Endothelial cell of umbilical vein (primary cell): Measurements from ENCODE around the gene SYNGR3. TPM values are rescaled to one million over a fixed set of nuclear protein-coding genes. Genes with fewer than 3 reads are reported as not detected.

Source experiments
- BruUV-seq: library from RNA; stranded (reverse); fragments of 400-500 nt; replicated peaks from 2 replicates; lab custom pipeline; 2021; lab: Mats Ljungman, UMichigan
- CTCF ChIA-PET: fragments of 300-600, 350-600 bp; sonication (Branson Sonifier 250); formaldehyde crosslinking; loops from one replicate; lab custom pipeline; 2021; ENCODE audit warnings: antibody characterized with exemption, inconsistent platforms; lab: Charles Lee
- POLR2A ChIA-PET: fragments of 300-600, 350-600 bp; sonication (Branson Sonifier 250); formaldehyde crosslinking; loops from one replicate; lab custom pipeline; 2021; ENCODE audit warnings: antibody characterized with exemption, inconsistent platforms; lab: Charles Lee
- DNase-seq: peaks from one replicate; pipeline ENCODE4 v3.0.0-alpha.2; 2011; ENCODE audit warnings: low read depth, low spot score
- FAIRE-seq: peaks from 2 replicates; lab custom pipeline; 2011; peaks lifted over from hg19 to GRCh38; lab: Jason Lieb, UNC
- H2AFZ ChIP-seq: 2 replicates; pipeline ENCODE4 v1.6.0; 2012; ENCODE audit warnings: low read depth, low read length, control low read depth, inconsistent platforms
- H3K27ac ChIP-seq: 2 replicates; pipeline ENCODE4 v1.5.1; 2011; ENCODE audit warnings: low read depth, mild to moderate bottlenecking, control low read depth, low read length, moderate library complexity; ENCODE audit not compliant: insufficient read depth
- H3K27me3 ChIP-seq, 2 experiments: 2 replicates each; pipeline versions ENCODE4 v1.6.0 to v1.6.1; 2011; ENCODE audit warnings: low read length in 2 of 2, mixed read lengths in 1 of 2; ENCODE audit not compliant: control insufficient read depth in 2 of 2, insufficient read depth in 2 of 2
- H3K36me3 ChIP-seq, 2 experiments: 2 replicates in 1 of 2; 3 replicates in 1 of 2; pipeline ENCODE4 v1.5.1; 2011; ENCODE audit warnings: low read length in 2 of 2, mild to moderate bottlenecking in 1 of 2, moderate library complexity in 1 of 2; ENCODE audit not compliant: control insufficient read depth in 2 of 2, insufficient read depth in 2 of 2; ENCODE audit errors: extremely low read depth in 1 of 2
- H3K4me1 ChIP-seq: 3 replicates; pipeline ENCODE4 v1.5.1; 2011; ENCODE audit warnings: mild to moderate bottlenecking, low read length; ENCODE audit not compliant: control insufficient read depth, insufficient read depth; ENCODE audit errors: extremely low read depth
- H3K4me2 ChIP-seq: 2 replicates; pipeline ENCODE4 v1.6.1; 2011; ENCODE audit warnings: low read length, control low read depth, mixed read lengths; ENCODE audit not compliant: insufficient read depth
- H3K4me3 ChIP-seq, 3 experiments: fragments of 200-600 bp in 1 of 3; sonication (generic), shearing (Covaris generic) in 1 of 3; replicated peaks in 1 of 3; 2 replicates each; pipeline ENCODE4 v1.5.1; 2011 to 2016; ENCODE audit warnings: control low read depth in 3 of 3, low read length in 3 of 3, mild to moderate bottlenecking in 2 of 3, inconsistent platforms in 1 of 3, low read depth in 1 of 3, moderate library complexity in 1 of 3; ENCODE audit not compliant: insufficient read depth in 1 of 3
- H3K79me2 ChIP-seq: 2 replicates; pipeline ENCODE4 v1.6.0; 2012; ENCODE audit warnings: low read length, inconsistent platforms; ENCODE audit not compliant: control insufficient read depth, insufficient read depth
- H3K9ac ChIP-seq: replicated peaks from 2 replicates; pipeline ENCODE3; 2011; ENCODE audit warnings: low read length, control low read depth; ENCODE audit not compliant: insufficient read depth; ENCODE audit errors: extremely low read depth
- H3K9me1 ChIP-seq: replicated peaks from 3 replicates; pipeline ENCODE4 v1.6.0; 2011; ENCODE audit warnings: mild to moderate bottlenecking, low read length; ENCODE audit not compliant: control insufficient read depth, insufficient read depth; ENCODE audit errors: extremely low read depth
- H3K9me3 ChIP-seq: replicated peaks from 2 replicates; pipeline ENCODE4 v1.5.1; 2012; ENCODE audit warnings: low read length, inconsistent platforms; ENCODE audit not compliant: control insufficient read depth, insufficient read depth
- H4K20me1 ChIP-seq: replicated peaks from 2 replicates; pipeline ENCODE3; 2011; ENCODE audit warnings: mild to moderate bottlenecking, low read length; ENCODE audit not compliant: control insufficient read depth, insufficient read depth; ENCODE audit errors: extremely low read depth
- EZH2 ChIP-seq: IDR thresholded peaks from 2 replicates; pipeline ENCODE4 v1.6.1; 2012; ENCODE audit warnings: borderline replicate concordance, low read depth, mild to moderate bottlenecking, moderate library complexity, low read length, inconsistent platforms; ENCODE audit not compliant: severe bottlenecking
- FOS ChIP-seq: IDR thresholded peaks from 2 replicates; pipeline ENCODE4 v1.6.1; 2011; ENCODE audit warnings: mild to moderate bottlenecking, low read length, moderate library complexity, borderline replicate concordance; ENCODE audit not compliant: insufficient read depth
- GATA2 ChIP-seq: IDR thresholded peaks from 2 replicates; pipeline ENCODE4 v1.7.0; 2011; ENCODE audit warnings: low read depth, mild to moderate bottlenecking, moderate library complexity, mixed read lengths, low read length; ENCODE audit not compliant: insufficient read length, insufficient read depth
- JUN ChIP-seq: IDR thresholded peaks from 2 replicates; pipeline ENCODE4 v1.6.1; 2011; ENCODE audit warnings: borderline replicate concordance, low read depth; ENCODE audit not compliant: insufficient read length, insufficient read depth
- MYC ChIP-seq: IDR thresholded peaks from one replicate; pipeline ENCODE4 v1.6.1; 2011; ENCODE audit warnings: mild to moderate bottlenecking, low read depth, low read length
- POLR2A ChIP-seq: IDR thresholded peaks from 2 replicates; pipeline ENCODE4 v1.6.1; 2012; ENCODE audit warnings: low read depth, mild to moderate bottlenecking, control low read depth, low read length
- POLR2AphosphoS5 ChIP-seq: IDR thresholded peaks from 2 replicates; pipeline ENCODE4 v1.6.1; 2012; ENCODE audit warnings: low read depth, mild to moderate bottlenecking, control low read depth, low read length, moderate library complexity; ENCODE audit not compliant: insufficient read depth
- dilution Hi-C: fragments of 300-500 bp; cut with MboI; formaldehyde crosslinking; loops from one replicate; pipeline ENCODE4 v1.15.0; 2019; ENCODE audit warnings: low sequenced_read_pairs; ENCODE audit not compliant: extremely low pct_ligation_motif_present
- intact Hi-C: fragments of 100-400 bp; cut with micrococcal nuclease; formaldehyde crosslinking; loops from one replicate; pipeline ENCODE4 v1.10.0; 2022
- polyA plus RNA-seq, 4 experiments: library from polyadenylated mRNA; depleted of rRNA in 3 of 4; stranded (reverse) in 3 of 4; unstranded in 1 of 4; fragments of >200 nt; gene quantifications; 2 replicates each; pipeline versions ENCODE4 v1.2.1 to v1.2.3, GENCODE V29; 2011 to 2012; ENCODE audit warnings: missing spikeins in 1 of 4
- total RNA-seq: library from RNA; stranded (reverse); gene quantifications from 2 replicates; pipeline ENCODE4 v1.2.3, GENCODE V29; 2021
- TF ChIP-seq, protein P1 (sequence below): IDR thresholded peaks from 2 replicates; pipeline ENCODE4 v1.6.1; 2011; ENCODE audit not compliant: insufficient read depth, insufficient read length
- TF ChIP-seq, protein P2 (sequence below), 2 donors: IDR thresholded peaks; 1 replicate in 1 of 2; 2 replicates in 1 of 2; pipeline ENCODE4 v1.5.1; 2011; ENCODE audit warnings: low read length in 2 of 2, mild to moderate bottlenecking in 2 of 2, moderate library complexity in 2 of 2, control low read depth in 1 of 2, inconsistent platforms in 1 of 2, low read depth in 1 of 2; ENCODE audit not compliant: insufficient read depth in 1 of 2; ENCODE audit errors: extremely low read depth in 1 of 2

The SYNGR3 gene
- total and polyA plus RNA-seq, 2 donors (not counting 3 experiments of a cell fraction or from before 2014, with no cell fraction given): 0.95 to 1.4 TPM

DNA sequence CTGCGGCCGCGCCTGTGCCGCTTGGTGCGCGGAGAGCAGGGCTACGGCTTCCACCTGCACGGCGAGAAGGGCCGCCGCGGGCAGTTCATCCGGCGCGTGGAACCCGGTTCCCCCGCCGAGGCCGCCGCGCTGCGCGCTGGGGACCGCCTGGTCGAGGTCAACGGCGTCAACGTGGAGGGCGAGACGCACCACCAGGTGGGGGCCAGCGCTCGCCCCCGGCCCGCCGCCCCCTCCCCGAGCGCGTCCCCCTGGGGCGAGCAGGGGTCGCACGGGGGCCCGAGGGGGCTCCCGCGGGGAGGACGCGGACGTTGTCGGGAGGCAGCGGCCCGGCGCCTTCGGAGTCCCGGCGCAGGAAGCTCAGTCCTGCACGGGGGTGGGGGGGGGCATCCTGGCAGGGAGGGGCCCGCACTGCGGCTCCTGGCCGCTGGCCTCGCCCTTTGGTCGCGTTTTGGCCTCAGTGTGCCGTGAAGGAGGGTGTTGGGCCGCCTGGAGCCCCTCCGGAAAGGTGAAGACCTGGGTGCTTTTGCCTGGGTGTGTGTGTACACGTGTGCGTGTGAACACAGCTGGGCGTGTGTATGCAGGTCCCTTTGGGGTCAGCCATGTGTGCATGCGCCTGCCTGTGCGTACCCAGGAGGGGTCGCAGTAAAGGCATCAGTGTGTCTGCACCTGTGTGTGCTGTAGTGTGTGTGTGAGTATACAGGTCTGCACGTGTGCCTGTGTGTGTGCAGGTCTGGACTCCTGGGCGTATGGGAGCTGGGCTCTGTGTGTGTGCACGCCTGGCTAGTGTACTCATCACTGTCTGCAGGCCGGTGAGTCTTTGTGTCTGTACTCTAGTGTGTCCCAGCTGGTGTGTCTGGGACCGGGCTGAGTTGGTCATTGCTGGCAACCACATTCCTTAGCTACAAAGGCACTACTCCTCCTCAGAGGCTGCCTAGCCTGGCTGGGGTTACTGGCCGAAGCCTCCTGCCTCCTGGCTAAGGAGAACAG lies 37.5 kb downstream of the SYNGR3 start:
- FAIRE-seq (peak; percentile 68), DNase-seq (peak; percentile 57)
- TF ChIP-seq POLR2A (no peak), JUN (no peak), FOS (no peak), EZH2 (no peak), GATA2 (no peak), MYC (no peak), POLR2AphosphoS5 (no peak)
- TF ChIP-seq, protein P1, sequence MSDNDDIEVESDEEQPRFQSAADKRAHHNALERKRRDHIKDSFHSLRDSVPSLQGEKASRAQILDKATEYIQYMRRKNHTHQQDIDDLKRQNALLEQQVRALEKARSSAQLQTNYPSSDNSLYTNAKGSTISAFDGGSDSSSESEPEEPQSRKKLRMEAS: no peak
- TF ChIP-seq, protein P2, sequence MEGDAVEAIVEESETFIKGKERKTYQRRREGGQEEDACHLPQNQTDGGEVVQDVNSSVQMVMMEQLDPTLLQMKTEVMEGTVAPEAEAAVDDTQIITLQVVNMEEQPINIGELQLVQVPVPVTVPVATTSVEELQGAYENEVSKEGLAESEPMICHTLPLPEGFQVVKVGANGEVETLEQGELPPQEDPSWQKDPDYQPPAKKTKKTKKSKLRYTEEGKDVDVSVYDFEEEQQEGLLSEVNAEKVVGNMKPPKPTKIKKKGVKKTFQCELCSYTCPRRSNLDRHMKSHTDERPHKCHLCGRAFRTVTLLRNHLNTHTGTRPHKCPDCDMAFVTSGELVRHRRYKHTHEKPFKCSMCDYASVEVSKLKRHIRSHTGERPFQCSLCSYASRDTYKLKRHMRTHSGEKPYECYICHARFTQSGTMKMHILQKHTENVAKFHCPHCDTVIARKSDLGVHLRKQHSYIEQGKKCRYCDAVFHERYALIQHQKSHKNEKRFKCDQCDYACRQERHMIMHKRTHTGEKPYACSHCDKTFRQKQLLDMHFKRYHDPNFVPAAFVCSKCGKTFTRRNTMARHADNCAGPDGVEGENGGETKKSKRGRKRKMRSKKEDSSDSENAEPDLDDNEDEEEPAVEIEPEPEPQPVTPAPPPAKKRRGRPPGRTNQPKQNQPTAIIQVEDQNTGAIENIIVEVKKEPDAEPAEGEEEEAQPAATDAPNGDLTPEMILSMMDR (IDR thresholded peaks at IDR 0.05; ENCODE audit: extremely low read depth in 1 of 2, insufficient read depth in 1 of 2, low read depth in 1 of 2, low read length in 2 of 2): no peak
- no TSS peak for BruUV-seq
- dilution Hi-C loops: loop anchor here (25.0 kb wide), 1 partner anchor 135 kb away; the partner anchor contains the start of gene TRAF7
- intact Hi-C loops: no loop called here
- H4K20me1 ChIP-seq: no peaks in the 10 kb centered on the region
- peaks cover 33% of the 10 kb centered on the region for H3K4me1 ChIP-seq
- peak overlapping the region; percentile 2 to 54 (median 20) for H3K4me3 ChIP-seq
- no peak overlapping the region for H2AFZ ChIP-seq
- H3K9ac ChIP-seq: peak overlapping the region; percentile 44
- no peaks in the 10 kb centered on the region for H3K27me3 ChIP-seq
- H3K79me2 ChIP-seq: peaks cover 15% of the 10 kb centered on the region
- H3K27ac ChIP-seq: no peak overlapping the region
- ChIA-PET CTCF (interaction anchor here (0.7 to 2.0 kb wide), 8 partner anchors 17 to 453 kb away, joined by 3 to 18 read pairs (median 4); partner anchors contain the start of genes NTHL1 and TSC2), POLR2A (interaction anchor here (0.6 to 1.5 kb wide), 2 partner anchors 128 to 289 kb away, joined by 6 read pairs; partner anchors contain the start of gene TRAF7)
- H3K9me1 ChIP-seq: no peaks in the 10 kb centered on the region
- peak overlapping the region; percentile 16 for H3K4me2 ChIP-seq
- no peaks in the 10 kb centered on the region for H3K9me3 ChIP-seq
- H3K36me3 ChIP-seq: no peaks in the 10 kb centered on the region
